Endothelial cell (in vitro differentiated cells): Measurements from ENCODE around the gene TAX1BP1. TPM values are rescaled to one million over a fixed set of nuclear protein-coding genes. Genes with fewer than 3 reads are reported as not detected.
"Not testable (repeated sequence)": the region's sequence is repeated elsewhere in the genome, so short reads cannot be mapped to it uniquely, and the experiment has no call there.

Source experiments
- DNase-seq: peaks from one replicate; pipeline ENCODE4 v3.0.0; 2021; ENCODE audit warnings: low spot score
- H3K27ac Mint-ChIP-seq: one replicate; pipeline ENCODE4 v1.8.0; 2021; ENCODE audit warnings: mixed read lengths, inconsistent platforms; ENCODE audit not compliant: unreplicated experiment
- H3K27me3 Mint-ChIP-seq: one replicate; pipeline ENCODE4 v1.8.0; 2021; ENCODE audit warnings: mild to moderate bottlenecking, moderate library complexity, mixed read lengths, inconsistent platforms; ENCODE audit not compliant: unreplicated experiment
- H3K36me3 Mint-ChIP-seq: one replicate; pipeline ENCODE4 v1.8.0; 2021; ENCODE audit warnings: mild to moderate bottlenecking, low read depth, mixed read lengths, inconsistent platforms; ENCODE audit not compliant: unreplicated experiment
- H3K4me1 Mint-ChIP-seq: one replicate; pipeline ENCODE4 v1.8.0; 2021; ENCODE audit warnings: mild to moderate bottlenecking, mixed read lengths, inconsistent platforms; ENCODE audit not compliant: unreplicated experiment
- H3K4me3 Mint-ChIP-seq: one replicate; pipeline ENCODE4 v1.8.0; 2021; ENCODE audit warnings: mild to moderate bottlenecking, mixed read lengths, inconsistent platforms; ENCODE audit not compliant: unreplicated experiment
- H3K9me3 Mint-ChIP-seq: one replicate; pipeline ENCODE4 v1.8.0; 2021; ENCODE audit warnings: mixed read lengths, inconsistent platforms; ENCODE audit not compliant: unreplicated experiment
- total RNA-seq: library from RNA; stranded (reverse); fragmentation: NEBNext Ultra II Directional; extraction: Animal tissue kit (Norgen Biotek cat#: 25700); gene quantifications from one replicate; pipeline ENCODE4 v1.2.1, GENCODE V29; 2021; ENCODE audit not compliant: unreplicated experiment
- TF ChIP-seq, protein P1 (sequence below): fragments of 200-600 bp; sonication (generic); IDR thresholded peaks from one replicate; pipeline ENCODE4 v1.5.0; 2021; ENCODE audit warnings: antibody characterized with exemption; ENCODE audit not compliant: unreplicated experiment

TAX1BP1 gene
- total RNA-seq, 1 donor from 2014 or later: 124 TPM

DNA sequence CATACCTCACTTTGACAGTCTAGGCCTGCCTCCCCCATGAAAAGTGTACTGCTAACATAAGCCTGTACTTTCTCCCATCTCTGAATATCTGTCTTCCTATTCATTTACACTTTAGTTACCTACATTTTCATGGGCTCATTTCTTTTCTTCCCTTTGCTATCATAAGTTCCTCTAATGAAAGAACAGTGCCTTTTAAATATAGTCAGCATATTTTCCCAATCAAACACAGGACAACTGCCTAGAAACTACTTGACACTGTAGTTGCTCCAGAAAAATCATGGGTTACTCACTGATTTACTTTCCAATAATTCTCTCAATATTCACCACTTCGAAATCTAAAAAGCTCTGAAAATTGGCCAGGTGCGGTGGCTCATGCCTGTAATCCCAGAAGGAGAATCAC, 2.8 kb upstream of the TAX1BP1 start:
- H3K4me1 Mint-ChIP-seq: peaks cover 45% of the 10 kb centered on the region
- TF ChIP-seq, protein P1, sequence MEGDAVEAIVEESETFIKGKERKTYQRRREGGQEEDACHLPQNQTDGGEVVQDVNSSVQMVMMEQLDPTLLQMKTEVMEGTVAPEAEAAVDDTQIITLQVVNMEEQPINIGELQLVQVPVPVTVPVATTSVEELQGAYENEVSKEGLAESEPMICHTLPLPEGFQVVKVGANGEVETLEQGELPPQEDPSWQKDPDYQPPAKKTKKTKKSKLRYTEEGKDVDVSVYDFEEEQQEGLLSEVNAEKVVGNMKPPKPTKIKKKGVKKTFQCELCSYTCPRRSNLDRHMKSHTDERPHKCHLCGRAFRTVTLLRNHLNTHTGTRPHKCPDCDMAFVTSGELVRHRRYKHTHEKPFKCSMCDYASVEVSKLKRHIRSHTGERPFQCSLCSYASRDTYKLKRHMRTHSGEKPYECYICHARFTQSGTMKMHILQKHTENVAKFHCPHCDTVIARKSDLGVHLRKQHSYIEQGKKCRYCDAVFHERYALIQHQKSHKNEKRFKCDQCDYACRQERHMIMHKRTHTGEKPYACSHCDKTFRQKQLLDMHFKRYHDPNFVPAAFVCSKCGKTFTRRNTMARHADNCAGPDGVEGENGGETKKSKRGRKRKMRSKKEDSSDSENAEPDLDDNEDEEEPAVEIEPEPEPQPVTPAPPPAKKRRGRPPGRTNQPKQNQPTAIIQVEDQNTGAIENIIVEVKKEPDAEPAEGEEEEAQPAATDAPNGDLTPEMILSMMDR: no peak
- H3K36me3 Mint-ChIP-seq: peaks cover 3% of the 10 kb centered on the region
- H3K27me3 Mint-ChIP-seq: peaks cover 17% of the 10 kb centered on the region
- DNase-seq: no peak
- no peaks in the 10 kb centered on the region for H3K9me3 Mint-ChIP-seq
- H3K4me3 Mint-ChIP-seq: no peak overlapping the region
- no peak overlapping the region for H3K27ac Mint-ChIP-seq

DNA sequence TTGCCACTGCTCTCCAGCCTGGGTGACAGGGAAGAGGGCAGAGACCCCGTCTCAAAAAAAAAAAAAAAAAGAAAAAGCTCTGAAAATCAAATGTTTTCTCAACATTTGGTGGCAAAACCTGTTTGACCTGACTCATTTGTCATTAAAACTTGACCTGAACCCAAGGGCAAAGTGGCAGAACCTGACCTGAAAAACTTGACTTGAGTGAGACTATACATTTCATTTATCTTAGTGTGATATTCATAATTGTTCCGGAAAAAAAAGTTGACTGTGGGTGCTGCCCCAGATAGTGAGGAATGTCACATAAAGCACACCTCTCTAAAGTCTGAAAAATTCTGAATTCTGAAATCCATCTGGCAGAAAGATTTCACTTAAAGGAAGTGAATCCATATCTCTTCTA, 2.3 kb upstream of the TAX1BP1 start:
- H3K27ac Mint-ChIP-seq: no peak overlapping the region
- no peak overlapping the region for H3K4me3 Mint-ChIP-seq
- DNase-seq: no peak
- H3K4me1 Mint-ChIP-seq: peaks cover 47% of the 10 kb centered on the region
- TF ChIP-seq, protein P1: no peak
- H3K27me3 Mint-ChIP-seq: peaks cover 17% of the 10 kb centered on the region
- H3K36me3 Mint-ChIP-seq: peaks cover 3% of the 10 kb centered on the region
- no peaks in the 10 kb centered on the region for H3K9me3 Mint-ChIP-seq

DNA sequence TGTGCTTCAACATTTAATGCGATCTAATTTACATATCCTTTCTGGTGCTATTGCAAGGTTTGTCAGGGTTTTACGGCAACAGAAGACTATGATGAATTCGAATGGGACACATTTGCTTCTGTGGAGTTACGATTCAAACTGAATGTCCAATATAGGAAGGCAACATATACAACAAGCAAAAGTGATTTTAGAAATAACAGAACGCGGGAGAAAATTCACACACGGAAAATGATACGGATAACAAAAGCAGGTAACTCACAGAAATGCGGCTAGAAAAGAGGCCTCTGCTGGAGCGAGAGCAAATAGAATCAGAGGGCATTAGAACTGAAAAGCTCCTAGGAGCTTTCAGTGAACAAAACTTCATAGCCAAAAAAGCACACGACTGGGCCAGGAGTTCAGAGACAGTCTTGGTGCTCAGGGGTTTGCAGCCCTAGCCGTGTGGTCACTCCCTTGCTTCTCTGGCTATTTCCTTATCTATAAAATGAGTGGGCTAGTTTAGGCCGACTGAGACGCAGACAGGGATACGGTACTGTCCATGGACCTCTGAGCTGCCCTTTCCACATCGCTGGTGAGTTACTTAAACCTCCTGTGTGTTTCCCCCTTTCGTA, 557 bp upstream of the TAX1BP1 start:
- peaks cover 17% of the 10 kb centered on the region for H3K27me3 Mint-ChIP-seq
- TF ChIP-seq, protein P1: no peak
- peaks cover 3% of the 10 kb centered on the region for H3K36me3 Mint-ChIP-seq
- DNase-seq: no peak
- H3K27ac Mint-ChIP-seq: peak overlapping the region; percentile 98
- peak overlapping the region; percentile 97 for H3K4me3 Mint-ChIP-seq
- no peaks in the 10 kb centered on the region for H3K9me3 Mint-ChIP-seq
- H3K4me1 Mint-ChIP-seq: peaks cover 43% of the 10 kb centered on the region

DNA sequence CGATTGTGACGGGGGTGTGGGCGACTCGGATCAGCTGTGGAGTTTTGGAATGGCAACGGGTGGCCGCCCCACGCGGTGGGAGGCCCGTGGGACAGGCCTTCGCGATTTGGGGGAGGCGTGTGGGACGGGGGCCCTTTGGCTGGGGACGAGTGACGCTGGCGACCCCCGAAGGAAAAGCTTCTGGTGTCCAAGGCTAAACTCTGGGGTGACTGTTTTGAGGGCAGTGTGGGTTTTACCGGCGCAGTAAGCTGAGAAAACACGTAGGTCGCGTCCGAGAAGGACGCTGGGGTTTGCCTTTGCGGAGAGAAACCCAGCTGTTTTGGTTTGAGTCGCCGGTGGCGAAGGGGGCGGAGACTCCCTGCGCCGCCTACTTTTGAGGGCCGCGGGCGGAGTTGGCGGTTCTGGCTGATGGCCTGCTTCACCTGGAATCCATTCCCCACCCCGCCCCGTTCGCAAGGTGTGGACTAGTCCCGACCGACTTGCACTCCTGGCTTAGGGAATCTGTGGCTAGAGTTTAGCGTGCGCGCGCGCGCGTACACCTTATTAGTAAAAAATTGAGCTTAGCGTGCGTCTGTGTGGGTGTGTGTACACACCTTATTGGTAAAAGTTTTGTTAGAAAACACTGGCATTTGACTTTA, 606 bp downstream of the TAX1BP1 start:
- H3K4me3 Mint-ChIP-seq: peak overlapping the region; percentile 97
- TF ChIP-seq, protein P1: no peak
- peaks cover 36% of the 10 kb centered on the region for H3K4me1 Mint-ChIP-seq
- H3K36me3 Mint-ChIP-seq: peaks cover 3% of the 10 kb centered on the region
- no peaks in the 10 kb centered on the region for H3K9me3 Mint-ChIP-seq
- peaks cover 17% of the 10 kb centered on the region for H3K27me3 Mint-ChIP-seq
- H3K27ac Mint-ChIP-seq: peak overlapping the region; percentile 98
- peak; percentile 79 for DNase-seq

DNA sequence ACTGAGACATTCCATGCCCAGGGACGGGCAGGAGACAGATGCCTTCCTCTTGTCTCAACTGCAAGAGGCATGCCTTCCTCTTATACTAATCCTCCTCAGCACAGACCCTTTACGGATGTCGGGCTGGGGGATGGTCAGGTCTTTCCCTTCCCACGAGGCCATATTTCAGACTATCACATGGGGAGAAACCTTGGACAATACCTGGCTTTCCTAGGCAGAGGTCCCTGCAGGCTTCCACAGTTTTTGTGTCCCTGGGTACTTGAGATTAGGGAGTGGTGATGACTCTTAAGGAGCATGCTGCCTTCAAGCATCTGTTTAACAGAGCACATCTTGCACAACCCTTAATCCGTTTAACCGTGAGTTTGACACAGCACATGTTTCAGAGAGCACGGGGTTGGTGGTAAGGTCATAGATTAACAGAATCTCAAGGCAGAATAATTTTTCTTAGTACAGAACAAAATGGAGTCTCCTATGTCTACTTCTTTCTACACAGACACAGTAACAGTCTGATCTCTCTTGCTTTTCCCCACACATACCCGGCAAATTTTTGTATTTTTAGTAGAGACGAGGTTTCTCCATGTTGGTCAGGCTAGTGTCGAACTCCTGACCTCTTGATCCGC, 2.2 kb downstream of the TAX1BP1 start:
- Mint-ChIP-seq H3K27me3 (peaks cover 17% of the 10 kb centered on the region), H3K4me3 (peak overlapping the region; percentile 49), H3K4me1 (peaks cover 33% of the 10 kb centered on the region)
- DNase-seq, H3K36me3 Mint-ChIP-seq, H3K27ac Mint-ChIP-seq, H3K9me3 Mint-ChIP-seq: not testable (repeated sequence)
